Activated CD4-positive, alpha-beta T cell treated with anti-CD3 and anti-CD28 coated beads for 36 hours (primary cell): ENCODE measurements around the gene MRAP. TPM values are rescaled to one million over a fixed set of nuclear protein-coding genes. Genes with fewer than 3 reads are reported as not detected.
A peak's percentile ranks its signal among the peaks of the same experiment; 100 is the strongest.

Source experiments
- ATAC-seq: fragments of 200-7000 bp; cut with Tn5 transposase; one replicate; pipeline ENCODE4 v1.10.0; 2021; ENCODE audit warnings: mild to moderate bottlenecking, moderate library complexity
- CTCF ChIA-PET: fragments of 350-600 bp; sonication (Branson Sonifier 250); formaldehyde crosslinking; loops from one replicate; lab custom pipeline; 2021; ENCODE audit warnings: antibody characterized with exemption; lab: Charles Lee
- POLR2A ChIA-PET: fragments of 350-600 bp; sonication (Branson Sonifier 250); formaldehyde crosslinking; loops from one replicate; lab custom pipeline; 2021; ENCODE audit warnings: antibody characterized with exemption, inconsistent platforms; lab: Charles Lee
- DNase-seq: peaks from one replicate; pipeline ENCODE4 v3.0.0-alpha.2; 2020
- H3K27ac Mint-ChIP-seq: one replicate; pipeline ENCODE4 v1.8.0; 2021; ENCODE audit warnings: mixed read lengths
- H3K27me3 Mint-ChIP-seq: one replicate; pipeline ENCODE4 v1.8.0; 2021; ENCODE audit warnings: mixed read lengths
- H3K36me3 Mint-ChIP-seq: one replicate; pipeline ENCODE4 v1.8.0; 2021; ENCODE audit warnings: low read depth, mixed read lengths
- H3K4me1 Mint-ChIP-seq: one replicate; pipeline ENCODE4 v1.8.0; 2021; ENCODE audit warnings: mixed read lengths
- H3K4me3 Mint-ChIP-seq: one replicate; pipeline ENCODE4 v1.8.0; 2021; ENCODE audit warnings: mild to moderate bottlenecking, moderate library complexity, mixed read lengths
- H3K9me3 Mint-ChIP-seq: one replicate; pipeline ENCODE4 v1.8.0; 2021; ENCODE audit warnings: low read depth, mixed read lengths
- intact Hi-C, 2 experiments: fragments of 100-400 bp; cut with DNase I in 1 of 2; cut with micrococcal nuclease in 1 of 2; formaldehyde crosslinking; loops; one replicate each; pipeline versions ENCODE4 v1.14.2 to v1.15.1; 2022 to 2024; cut with DNase I, micrococcal nuclease
- total RNA-seq, 2 experiments: library from RNA; stranded (reverse); gene quantifications; one replicate each; pipeline ENCODE4 v1.2.3, GENCODE V29; 2021

The MRAP gene
- total RNA-seq, 2 experiments from 2014 or later, result not detected

DNA sequence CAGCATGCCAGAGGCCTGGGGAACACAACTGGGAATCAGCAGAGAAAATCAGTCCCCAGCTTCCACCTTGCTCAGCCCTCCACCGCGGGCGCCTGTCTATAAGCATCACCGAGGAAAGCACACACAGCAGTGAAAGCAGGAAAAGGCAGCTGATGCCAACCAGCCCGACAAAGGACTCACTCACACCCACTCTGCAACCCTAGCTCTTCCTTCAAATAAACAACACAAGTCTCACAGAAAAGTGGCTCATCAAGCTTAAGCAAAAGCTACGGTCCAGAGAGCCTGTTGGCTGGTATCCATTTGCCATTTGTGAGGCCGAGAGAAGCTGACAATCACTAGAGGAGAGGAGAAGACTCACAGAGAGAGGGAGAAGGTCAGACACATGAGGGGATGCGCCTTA is 27.1 kb downstream of the MRAP start:
- no peaks in the 10 kb centered on the region for H3K27me3 Mint-ChIP-seq
- H3K4me1 Mint-ChIP-seq, result peaks cover 9% of the 10 kb centered on the region
- H3K36me3 Mint-ChIP-seq, result peaks cover 78% of the 10 kb centered on the region
- H3K9me3 Mint-ChIP-seq, result no peaks in the 10 kb centered on the region
- intact Hi-C loops, result no loop called here
- no peak overlapping the region for H3K27ac Mint-ChIP-seq
- no peak overlapping the region for H3K4me3 Mint-ChIP-seq
- POLR2A ChIA-PET, result no interaction called here
- ATAC-seq (no peak), DNase-seq (no peak)
- CTCF ChIA-PET, result interaction anchor here (0.6 to 1.4 kb wide), 2 partner anchors 13 to 1161 kb away, joined by 3 read pairs; no protein-coding TSS in a partner anchor

DNA sequence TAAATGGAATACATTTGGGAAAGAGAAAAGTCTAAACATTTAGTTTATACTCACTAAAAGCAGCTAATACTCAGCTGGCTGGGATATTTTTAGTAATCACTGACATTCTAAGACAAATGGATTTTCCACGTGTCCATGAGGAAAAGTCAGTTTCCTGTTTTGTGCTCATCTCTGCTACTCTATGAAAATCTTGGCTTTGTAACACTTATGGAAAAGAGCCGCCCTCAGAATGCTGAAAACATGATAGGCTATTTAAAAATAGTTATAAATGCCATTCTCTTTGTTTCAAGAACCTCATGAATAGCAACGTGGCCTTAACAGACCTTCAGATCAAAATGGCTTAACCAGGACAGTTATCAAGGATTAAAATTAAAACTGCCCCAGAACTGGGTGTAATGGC is 29.9 kb downstream of the MRAP start:
- CTCF ChIA-PET, result no interaction called here
- intact Hi-C loops, result no loop called here
- no peak overlapping the region for H3K27ac Mint-ChIP-seq
- H3K4me1 Mint-ChIP-seq, result peaks cover 9% of the 10 kb centered on the region
- H3K9me3 Mint-ChIP-seq, result no peaks in the 10 kb centered on the region
- H3K36me3 Mint-ChIP-seq, result peaks cover 90% of the 10 kb centered on the region
- POLR2A ChIA-PET, result no interaction called here
- no peaks in the 10 kb centered on the region for H3K27me3 Mint-ChIP-seq
- DNase-seq (no peak), ATAC-seq (no peak)
- no peak overlapping the region for H3K4me3 Mint-ChIP-seq

DNA sequence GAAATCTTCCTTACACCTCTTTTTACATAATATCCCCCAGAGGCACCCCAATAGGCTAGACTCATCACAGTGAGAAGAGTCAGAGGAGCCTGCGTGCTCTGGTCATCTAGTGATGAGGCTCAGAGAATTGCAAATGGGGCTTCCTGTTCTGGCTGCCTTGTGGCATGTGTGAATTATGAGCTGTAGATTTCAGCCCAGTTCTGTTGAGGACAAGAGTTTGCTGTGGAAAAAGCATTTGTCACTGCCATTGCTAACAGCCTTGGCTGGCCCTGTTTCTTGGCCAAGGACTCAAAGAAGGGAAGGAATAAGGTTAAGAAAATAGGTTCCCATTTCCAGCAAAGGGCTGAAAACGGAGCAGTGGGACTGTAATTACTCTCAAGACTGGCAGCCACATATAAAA is 30.7 kb downstream of the MRAP start:
- ATAC-seq, result no peak
- Mint-ChIP-seq H3K27ac (no peak overlapping the region), H3K4me1 (peaks cover 9% of the 10 kb centered on the region), H3K27me3 (no peaks in the 10 kb centered on the region), H3K9me3 (no peaks in the 10 kb centered on the region), H3K4me3 (no peak overlapping the region), H3K36me3 (peaks cover 89% of the 10 kb centered on the region)
- DNase-seq, result no peak
- intact Hi-C loops, result no loop called here
- CTCF ChIA-PET, result interaction anchor here (0.5 kb wide), 1 partner anchor 253 kb away, joined by 4 read pairs; no protein-coding TSS in a partner anchor
- POLR2A ChIA-PET, result no interaction called here

DNA sequence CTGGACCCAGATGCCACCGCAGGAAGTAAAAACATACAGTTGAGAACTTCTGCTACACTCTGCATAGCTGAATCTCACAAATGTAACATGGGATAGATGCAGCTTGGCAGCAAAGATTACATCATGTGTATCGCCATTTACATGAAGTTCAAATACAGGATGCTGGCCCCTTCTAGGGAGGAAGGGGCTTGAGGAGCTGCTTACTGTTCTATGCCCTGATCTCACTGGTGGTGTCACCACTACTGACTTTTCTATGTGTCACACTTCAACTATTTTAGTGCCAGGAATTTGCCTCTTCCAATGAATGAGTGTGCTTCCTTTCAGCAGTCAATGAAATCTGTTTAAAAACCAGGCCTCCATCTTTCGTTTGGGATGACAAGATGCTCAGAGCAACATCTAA is 31.1 kb downstream of the MRAP start:
- peaks cover 87% of the 10 kb centered on the region for H3K36me3 Mint-ChIP-seq
- H3K9me3 Mint-ChIP-seq, result no peaks in the 10 kb centered on the region
- no peak overlapping the region for H3K27ac Mint-ChIP-seq
- ATAC-seq, result no peak
- ChIA-PET CTCF (interaction anchor here (0.6 kb wide), 1 partner anchor 12 kb away, joined by 4 read pairs; no protein-coding TSS in a partner anchor), POLR2A (no interaction called here)
- H3K4me1 Mint-ChIP-seq, result peaks cover 9% of the 10 kb centered on the region
- no peaks in the 10 kb centered on the region for H3K27me3 Mint-ChIP-seq
- DNase-seq, result no peak
- intact Hi-C loops, result no loop called here
- no peak overlapping the region for H3K4me3 Mint-ChIP-seq

DNA sequence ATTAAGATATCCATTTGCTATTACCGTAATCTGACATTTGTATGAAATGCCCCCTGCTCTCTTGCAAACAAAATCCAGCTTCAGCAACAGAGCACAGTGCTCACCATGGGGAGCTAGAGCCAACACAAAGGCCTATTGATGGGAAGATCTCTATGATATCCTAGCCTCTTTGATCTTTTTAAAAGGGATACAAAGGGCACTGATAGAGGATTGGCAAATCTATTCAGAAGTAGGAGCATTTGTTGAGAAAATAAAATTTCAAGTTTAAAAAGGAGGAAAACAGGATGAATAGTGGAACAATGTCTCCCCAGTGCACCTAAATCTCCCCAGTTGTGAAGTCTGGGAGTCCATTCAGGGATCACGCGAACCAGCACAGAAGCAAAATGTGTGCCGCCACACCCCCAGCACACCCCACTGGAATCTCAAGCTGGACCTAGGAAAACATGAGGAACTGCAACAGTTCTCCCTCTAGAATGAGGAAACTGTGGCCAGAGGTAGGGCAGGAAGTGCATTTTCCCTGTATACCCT is 32.2 kb downstream of the MRAP start:
- CTCF ChIA-PET, result no interaction called here
- no peak overlapping the region for H3K4me3 Mint-ChIP-seq
- no peaks in the 10 kb centered on the region for H3K9me3 Mint-ChIP-seq
- intact Hi-C loops, result no loop called here
- no peak overlapping the region for H3K27ac Mint-ChIP-seq
- no peaks in the 10 kb centered on the region for H3K27me3 Mint-ChIP-seq
- no peak for ATAC-seq
- H3K36me3 Mint-ChIP-seq, result peaks cover 88% of the 10 kb centered on the region
- H3K4me1 Mint-ChIP-seq, result peaks cover 7% of the 10 kb centered on the region
- no peak for DNase-seq
- POLR2A ChIA-PET, result no interaction called here

DNA sequence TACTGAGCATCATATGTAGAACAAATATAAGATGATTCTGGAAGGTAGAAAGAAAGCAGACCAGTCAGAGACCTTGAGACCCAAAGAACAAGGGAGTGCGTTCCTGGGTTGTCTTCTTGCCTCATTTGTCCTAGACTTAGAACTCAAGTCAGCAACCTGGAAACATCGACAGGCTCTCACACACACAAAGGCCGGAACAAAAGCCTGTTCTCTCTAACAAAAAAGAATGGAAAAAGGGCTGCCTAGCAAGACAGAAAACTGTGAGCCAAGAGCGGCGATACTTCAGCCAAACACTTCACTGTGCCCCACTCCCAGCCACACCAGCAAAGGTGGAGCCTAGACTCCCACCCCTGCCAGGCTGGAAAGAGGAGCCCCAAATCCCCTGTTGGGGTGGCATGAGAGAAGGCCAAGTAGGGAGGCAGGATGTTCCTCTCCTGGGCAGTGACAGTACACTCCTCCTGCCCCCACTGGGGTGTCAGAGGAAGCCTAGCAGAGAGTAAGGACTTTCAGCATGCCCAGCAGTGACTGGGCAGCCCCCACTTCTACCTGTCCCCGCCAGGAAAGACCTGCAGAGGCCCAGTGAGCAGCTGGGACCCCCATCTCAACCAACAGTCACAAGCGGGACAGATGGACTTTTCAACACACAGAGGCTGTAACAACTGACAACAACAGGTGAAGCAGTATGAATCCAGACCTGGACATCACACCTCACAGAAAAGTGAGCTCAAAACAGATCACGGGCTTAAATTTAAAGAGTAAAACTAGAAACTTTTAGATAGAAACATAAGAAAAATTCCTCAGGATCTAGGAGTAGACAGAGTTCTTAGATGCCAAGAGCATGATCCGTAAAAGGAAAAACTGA is 33.0 kb downstream of the MRAP start:
- Mint-ChIP-seq H3K9me3 (no peaks in the 10 kb centered on the region), H3K4me3 (no peak overlapping the region), H3K27me3 (no peaks in the 10 kb centered on the region), H3K36me3 (peaks cover 88% of the 10 kb centered on the region), H3K27ac (peak overlapping the region; percentile 51), H3K4me1 (peaks cover 4% of the 10 kb centered on the region)
- ChIA-PET POLR2A (no interaction called here), CTCF (no interaction called here)
- ATAC-seq (no peak), DNase-seq (no peak)
- intact Hi-C loops, result no loop called here

DNA sequence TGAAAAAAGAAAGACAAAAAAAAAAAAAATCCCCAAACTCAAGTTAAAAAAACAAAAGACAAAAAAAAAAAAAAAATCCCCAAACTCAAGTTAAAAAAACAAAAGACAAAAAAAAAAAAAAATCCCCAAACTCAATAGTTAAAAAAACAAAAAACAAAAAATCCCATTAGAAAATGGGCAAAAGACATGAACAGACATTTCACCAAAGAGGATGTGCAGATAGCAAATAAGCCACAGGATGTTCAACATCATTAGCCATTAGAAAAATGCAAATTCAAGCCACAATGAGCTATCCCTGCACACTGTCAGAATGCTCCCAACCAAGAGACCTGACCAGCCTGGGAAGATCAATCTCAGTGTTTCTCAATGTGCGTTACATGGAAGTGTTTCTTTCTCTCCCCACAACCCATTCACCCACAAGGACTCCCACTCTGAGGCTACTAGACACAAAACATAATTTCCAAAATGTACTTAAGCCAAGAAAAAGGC is 33.9 kb downstream of the MRAP start:
- peaks cover 2% of the 10 kb centered on the region for H3K4me1 Mint-ChIP-seq
- DNase-seq (no peak), ATAC-seq (no peak)
- H3K27ac Mint-ChIP-seq, result no peak overlapping the region
- peaks cover 88% of the 10 kb centered on the region for H3K36me3 Mint-ChIP-seq
- ChIA-PET CTCF (no interaction called here), POLR2A (no interaction called here)
- no peaks in the 10 kb centered on the region for H3K27me3 Mint-ChIP-seq
- H3K4me3 Mint-ChIP-seq, result no peak overlapping the region
- no peaks in the 10 kb centered on the region for H3K9me3 Mint-ChIP-seq
- intact Hi-C loops, result no loop called here

DNA sequence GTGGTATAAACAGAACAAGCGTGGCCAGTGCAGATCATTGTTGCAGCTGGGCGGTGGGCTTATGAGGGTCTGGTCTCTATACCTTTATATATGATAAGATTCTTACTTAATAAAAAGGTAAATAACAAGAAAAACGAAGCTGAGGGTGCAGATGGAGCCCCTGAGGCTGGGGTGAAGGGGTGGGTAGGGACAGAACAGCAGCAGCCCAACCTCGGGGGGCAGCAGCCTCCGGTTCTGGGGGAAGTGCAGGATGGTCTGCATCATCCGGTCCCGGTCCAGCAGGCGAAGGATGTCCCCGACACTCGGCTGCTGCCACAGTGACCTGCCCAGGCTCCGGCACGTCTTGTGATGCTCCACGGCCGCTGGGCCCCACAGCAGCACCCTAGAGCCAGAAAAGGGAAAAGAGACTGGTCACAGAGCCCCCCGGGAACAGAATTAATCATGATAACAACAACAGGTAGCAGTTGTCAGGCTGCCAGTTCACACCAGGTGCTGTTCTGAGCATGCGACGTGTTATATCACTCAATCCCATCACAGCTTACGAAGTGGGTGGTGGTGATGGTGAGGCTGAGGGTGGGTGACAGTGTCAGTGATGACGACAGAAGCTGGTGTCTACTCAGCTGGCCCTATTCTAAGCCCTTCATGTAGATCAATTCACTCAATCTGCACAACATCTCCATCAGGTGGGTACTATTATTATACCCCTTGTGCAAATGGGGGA is 35.5 kb downstream of the MRAP start:
- intact Hi-C loops, result no loop called here
- CTCF ChIA-PET, result interaction anchor here (0.6 kb wide), 1 partner anchor 11 kb away, joined by 4 read pairs; no protein-coding TSS in a partner anchor
- POLR2A ChIA-PET, result no interaction called here

DNA sequence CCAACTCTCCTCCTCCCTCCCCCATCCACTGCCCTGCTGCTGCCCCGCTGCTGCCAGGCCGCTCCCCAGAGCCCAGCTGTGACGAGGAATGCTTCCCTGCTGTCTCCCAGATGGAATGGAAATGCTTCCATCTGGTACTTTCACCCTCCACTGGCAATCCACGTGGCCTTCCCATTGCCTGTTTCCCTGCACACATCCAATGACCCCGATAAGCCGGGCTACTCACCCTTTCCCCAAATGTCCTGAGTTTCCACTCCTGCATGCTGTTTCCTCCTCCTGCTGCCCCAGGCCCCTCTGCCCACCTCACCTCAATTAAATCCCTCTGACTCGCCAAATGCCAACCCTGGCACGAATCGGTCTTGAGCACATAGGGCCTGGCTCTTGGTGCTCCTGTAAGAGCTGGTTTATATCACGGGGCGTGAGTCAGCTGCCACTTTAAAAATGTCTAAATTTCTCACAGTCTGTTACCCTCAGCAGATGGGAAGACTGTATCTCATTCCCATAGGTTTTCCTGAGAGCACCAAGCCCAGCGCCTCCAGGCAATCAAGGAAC is 36.4 kb downstream of the MRAP start:
- ChIA-PET POLR2A (no interaction called here), CTCF (interaction anchor here (0.7 kb wide), 1 partner anchor 31 kb away, joined by 4 read pairs; no protein-coding TSS in a partner anchor)
- no peak overlapping the region for H3K4me3 Mint-ChIP-seq
- intact Hi-C loops, result no loop called here
- no peak overlapping the region for H3K27ac Mint-ChIP-seq
- H3K4me1 Mint-ChIP-seq, result no peaks in the 10 kb centered on the region
- no peaks in the 10 kb centered on the region for H3K9me3 Mint-ChIP-seq
- ATAC-seq (no peak), DNase-seq (no peak)
- H3K27me3 Mint-ChIP-seq, result no peaks in the 10 kb centered on the region
- H3K36me3 Mint-ChIP-seq, result peaks cover 83% of the 10 kb centered on the region

More for the DNA sequence above, 35.5 kb downstream of the MRAP start:
- Mint-ChIP-seq H3K4me3 (no peak overlapping the region), H3K9me3 (no peaks in the 10 kb centered on the region), H3K36me3 (peaks cover 87% of the 10 kb centered on the region), H3K4me1 (no peaks in the 10 kb centered on the region), H3K27me3 (no peaks in the 10 kb centered on the region), H3K27ac (no peak overlapping the region)
- no peak for ATAC-seq
- DNase-seq, result no peak

DNA sequence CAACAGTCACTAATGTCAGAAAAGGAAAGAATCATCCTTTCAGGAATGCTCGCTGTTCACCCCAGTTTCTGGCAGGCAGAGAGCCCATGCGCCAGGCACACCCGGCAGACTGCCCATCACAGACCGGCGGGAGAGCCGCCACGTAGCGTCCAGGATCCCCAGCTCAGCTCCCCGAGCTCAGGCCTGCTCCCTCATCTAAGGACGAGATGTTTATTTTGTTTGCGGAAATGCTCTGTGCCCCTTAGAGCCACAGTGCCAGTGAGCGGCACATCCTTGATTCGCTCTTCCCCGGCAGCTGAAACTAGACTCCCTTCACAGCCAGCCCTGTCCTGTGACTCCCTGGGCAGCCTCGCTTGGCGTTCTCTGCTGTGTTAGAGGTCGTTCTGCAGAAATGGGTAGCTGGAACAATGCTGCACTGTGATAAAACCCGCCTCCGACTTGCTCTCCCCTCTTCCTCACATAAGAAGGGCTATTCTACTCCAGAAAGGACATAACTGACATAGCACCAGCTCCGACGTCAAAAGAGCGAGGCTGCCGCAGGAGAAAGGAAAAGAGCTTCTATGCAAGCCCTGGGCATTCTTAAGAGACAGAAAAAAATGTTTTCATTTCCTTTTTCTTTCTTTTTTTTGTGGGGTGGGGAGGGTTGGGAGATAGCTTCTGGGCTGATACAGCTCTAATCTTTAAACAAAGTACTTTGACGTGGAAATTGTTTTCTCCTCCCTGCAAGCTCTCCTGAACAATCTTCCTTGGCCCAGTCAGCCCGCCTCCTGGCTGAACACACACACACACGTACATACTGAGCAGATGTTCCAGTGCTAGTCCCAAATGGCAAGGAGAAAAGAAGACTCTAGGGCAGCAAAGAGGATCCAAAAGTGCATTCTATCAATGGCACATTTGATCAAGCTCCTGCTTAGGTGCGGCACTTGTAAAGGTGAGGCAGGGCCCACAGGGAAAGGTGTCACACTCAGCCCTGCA is 37.2 kb downstream of the MRAP start:
- ATAC-seq, result no peak
- H3K4me3 Mint-ChIP-seq, result no peak overlapping the region
- H3K36me3 Mint-ChIP-seq, result peaks cover 79% of the 10 kb centered on the region
- H3K4me1 Mint-ChIP-seq, result no peaks in the 10 kb centered on the region
- CTCF ChIA-PET, result interaction anchor here (0.5 to 0.7 kb wide), 2 partner anchors 30 to 1090 kb away, joined by 4 to 5 read pairs; no protein-coding TSS in a partner anchor
- POLR2A ChIA-PET, result no interaction called here
- no peak for DNase-seq
- H3K9me3 Mint-ChIP-seq, result no peaks in the 10 kb centered on the region
- H3K27ac Mint-ChIP-seq, result no peak overlapping the region
- intact Hi-C loops, result no loop called here
- no peaks in the 10 kb centered on the region for H3K27me3 Mint-ChIP-seq
